IPS DF 6.9 (cell line): ENCODE data around the gene SLC66A2.

ENCODE experiments used
- DNase-seq: peaks from one replicate; pipeline ENCODE4 v3.0.0-alpha.2; 2013; ENCODE audit warnings: low read depth, low spot score
- H3K27ac ChIP-seq: one replicate; pipeline ENCODE4 v1.5.1; 2013; ENCODE audit warnings: low read length, control low read depth
- H3K27me3 ChIP-seq: 2 replicates; pipeline ENCODE4 v1.6.1; 2013; ENCODE audit warnings: mild to moderate bottlenecking, low read length; ENCODE audit not compliant: control insufficient read depth, insufficient read depth
- H3K36me3 ChIP-seq: 2 replicates; pipeline ENCODE4 v1.6.1; 2013; ENCODE audit warnings: low read length; ENCODE audit not compliant: control insufficient read depth, insufficient read depth
- H3K4me1 ChIP-seq: 2 replicates; pipeline ENCODE4 v1.6.1; 2013; ENCODE audit warnings: low read length; ENCODE audit not compliant: control insufficient read depth, insufficient read depth
- H3K4me3 ChIP-seq: 2 replicates; pipeline ENCODE4 v1.5.1; 2013; ENCODE audit warnings: mild to moderate bottlenecking, low read length
- H3K9me3 ChIP-seq: 2 replicates; pipeline ENCODE4 v1.6.1; 2013; ENCODE audit warnings: low read length, inconsistent platforms; ENCODE audit not compliant: control insufficient read depth, insufficient read depth
- WGBS: extraction: QIAGEN DNeasy Blood & Tissue Kit; methylation state at CpG from one replicate; pipeline ENCODE4 v1.1.7; 2013; ENCODE audit warnings: mixed read lengths, missing lambda C conversion rate; ENCODE audit not compliant: insufficient read length, insufficient coverage; 5-methylcytosine and 5-hydroxymethylcytosine counted together

SLC66A2 gene

GRCh38 chr18:79971986-79972385, 20.5 kb upstream of the SLC66A2 start:
- no CpG with 5 or more reads among the region's 9 CpGs for WGBS
- Histone ChIP-seq H3K4me3 (no peak overlapping the region), H3K36me3 (peaks cover 23% of the 10 kb centered on the region), H3K27ac (no peak overlapping the region), H3K9me3 (no peaks in the 10 kb centered on the region), H3K4me1 (no peaks in the 10 kb centered on the region; the same call in 1 of the 2 replicates), H3K27me3 (no peaks in the 10 kb centered on the region)
- DNase-seq: no peak

- Histone ChIP-seq H3K4me3 (no peak overlapping the region), H3K27me3 (no peaks in the 10 kb centered on the region), H3K4me1 (no peaks in the 10 kb centered on the region; the same call in 1 of the 2 replicates), H3K36me3 (peaks cover 23% of the 10 kb centered on the region), H3K27ac (no peak overlapping the region), H3K9me3 (no peaks in the 10 kb centered on the region)
- WGBS: no CpG with 5 or more reads among the region's 17 CpGs
- no peak for DNase-seq
These were observed 19.9 kb upstream of the SLC66A2 start for GRCh38 chr18:79971211-79971952.

GRCh38 chr18:79970419-79971133, 19.1 kb upstream of the SLC66A2 start:
- Histone ChIP-seq H3K9me3 (no peaks in the 10 kb centered on the region), H3K27ac (no peak overlapping the region), H3K36me3 (peaks cover 18% of the 10 kb centered on the region), H3K4me3 (no peak overlapping the region), H3K4me1 (peaks cover under 1% of the 10 kb centered on the region; the same call in 1 of the 2 replicates), H3K27me3 (no peaks in the 10 kb centered on the region)
- no CpG with 5 or more reads among the region's 12 CpGs for WGBS
- DNase-seq: no peak

- Histone ChIP-seq H3K4me3 (no peak overlapping the region; the same call in 1 of the 2 replicates), H3K9me3 (no peaks in the 10 kb centered on the region), H3K27me3 (peaks cover 28% of the 10 kb centered on the region; the same call in 1 of the 2 replicates), H3K27ac (no peak overlapping the region), H3K4me1 (peaks cover 7% of the 10 kb centered on the region), H3K36me3 (no peaks in the 10 kb centered on the region)
- WGBS: no CpG with 5 or more reads among the region's 24 CpGs
- no peak for DNase-seq
These were observed 13.9 kb upstream of the SLC66A2 start for GRCh38 chr18:79965119-79965902.

GRCh38 chr18:79964330-79965118, 13.1 kb upstream of the SLC66A2 start, which contains the start of gene HSBP1L1:
HSBP1L1 (plus strand) TSS chr18:79964643; CDS start chr18:79964736, 93 bp downstream.
- no CpG with 5 or more reads among the region's 73 CpGs for WGBS
- Histone ChIP-seq H3K36me3 (no peaks in the 10 kb centered on the region), H3K27ac (no peak within 1 kb of the TSS), H3K27me3 (peaks cover 32% of the 10 kb centered on the region; the same call in 1 of the 2 replicates), H3K4me1 (peaks cover 7% of the 10 kb centered on the region), H3K4me3 (peak within 1 kb of the TSS; percentile 12; the same call in 1 of the 2 replicates), H3K9me3 (no peaks in the 10 kb centered on the region)
- no peak for DNase-seq

GRCh38 chr18:79963658-79964329, 12.3 kb upstream of the SLC66A2 start:
- WGBS: no CpG with 5 or more reads among the region's 30 CpGs
- peaks cover 7% of the 10 kb centered on the region for H3K4me1 ChIP-seq
- DNase-seq: no peak
- no peaks in the 10 kb centered on the region for H3K9me3 ChIP-seq
- H3K27ac ChIP-seq: no peak overlapping the region
- H3K36me3 ChIP-seq: no peaks in the 10 kb centered on the region
- H3K27me3 ChIP-seq: peaks cover 35% of the 10 kb centered on the region; the same call in 1 of the 2 replicates
- H3K4me3 ChIP-seq: peak overlapping the region; percentile 12; the same call in 1 of the 2 replicates

- Histone ChIP-seq H3K4me1 (peaks cover 7% of the 10 kb centered on the region), H3K4me3 (no peak overlapping the region)
- WGBS: no CpG with 5 or more reads among the region's 30 CpGs
These were observed 11.6 kb upstream of the SLC66A2 start for GRCh38 chr18:79962835-79963657.

GRCh38 chr18:79962311-79962710, 10.9 kb upstream of the SLC66A2 start:
- Histone ChIP-seq H3K27me3 (peaks cover 35% of the 10 kb centered on the region; the same call in 1 of the 2 replicates), H3K27ac (no peak overlapping the region), H3K4me3 (no peak overlapping the region), H3K4me1 (peaks cover 7% of the 10 kb centered on the region), H3K36me3 (no peaks in the 10 kb centered on the region), H3K9me3 (no peaks in the 10 kb centered on the region)
- no CpG with 5 or more reads among the region's 10 CpGs for WGBS
- no peak for DNase-seq

More at GRCh38 chr18:79962835-79963657, 11.6 kb upstream of the SLC66A2 start:
- Histone ChIP-seq H3K27me3 (peaks cover 35% of the 10 kb centered on the region; the same call in 1 of the 2 replicates), H3K27ac (no peak overlapping the region), H3K36me3 (no peaks in the 10 kb centered on the region), H3K9me3 (no peaks in the 10 kb centered on the region)
- no peak for DNase-seq
